T-helper 2 cell (primary cell): ENCODE results near the gene MAEL.
"Not testable (repeated sequence)": the region's sequence is repeated elsewhere in the genome, so short reads cannot be mapped to it uniquely, and the experiment has no call there.

Experiments
- DNase-seq, 5 experiments: peaks; one replicate each; pipeline versions ENCODE4 v3.0.0 to v3.0.0-alpha.2; 2012 to 2022

Gene MAEL

GRCh38 chr1:166978821-166979220, 10.3 kb upstream of the MAEL start:
- no peak for DNase-seq

- DNase-seq = no peak
These were observed 8.7 kb upstream of the MAEL start for GRCh38 chr1:166980383-166980782.

GRCh38 chr1:166980818-166981217, 8.3 kb upstream of the MAEL start:
- no peak for DNase-seq

- DNase-seq = no peak
These were observed 7.5 kb upstream of the MAEL start for GRCh38 chr1:166981589-166981988.

- DNase-seq = peak in 1 of 5 experiments; percentile 8
These were observed 10.0 kb downstream of the MAEL start for GRCh38 chr1:166999075-166999474.

GRCh38 chr1:166999500-167000055, 10.5 kb downstream of the MAEL start:
- DNase-seq = peak in 1 of 5 experiments; percentile 58

GRCh38 chr1:167000546-167000945, 11.5 kb downstream of the MAEL start:
- DNase-seq = no peak

- no peak for DNase-seq
These were observed 13.3 kb downstream of the MAEL start for GRCh38 chr1:167002354-167002753.

- no peak for DNase-seq
These were observed 14.6 kb downstream of the MAEL start for GRCh38 chr1:167003711-167004110.

GRCh38 chr1:167011560-167012191, 22.6 kb downstream of the MAEL start:
- DNase-seq = no peak

GRCh38 chr1:167012570-167012969, 23.5 kb downstream of the MAEL start:
- DNase-seq = no peak

GRCh38 chr1:167013108-167013929, 24.2 kb downstream of the MAEL start:
- no peak for DNase-seq

GRCh38 chr1:167016100-167016750, 27.1 kb downstream of the MAEL start:
- no peak for DNase-seq

- no peak for DNase-seq
These were observed 33.3 kb downstream of the MAEL start for GRCh38 chr1:167022384-167022783.

- DNase-seq = not testable (repeated sequence)
These were observed 40.5 kb downstream of the MAEL start for GRCh38 chr1:167029553-167029952.

GRCh38 chr1:167033646-167034045, 44.6 kb downstream of the MAEL start:
- no peak for DNase-seq

GRCh38 chr1:167043752-167044488, 54.8 kb downstream of the MAEL start:
- peak in 4 of 5 experiments; percentile 45 to 92 (median 58) for DNase-seq

- DNase-seq = no peak
These were observed 62.8 kb downstream of the MAEL start for GRCh38 chr1:167051907-167052306.

- DNase-seq = no peak
These were observed 63.3 kb downstream of the MAEL start for GRCh38 chr1:167052389-167052788.

GRCh38 chr1:167054531-167054930, 65.5 kb downstream of the MAEL start:
- DNase-seq = no peak

GRCh38 chr1:167054946-167055630, 66.0 kb downstream of the MAEL start:
- DNase-seq = peak in 1 of 5 experiments; percentile 14
